Hepatocyte (in vitro differentiated cells): Measurements from ENCODE around the gene OPA1.

Source experiments
- CTCF ChIP-seq: fragments of 200-600 bp; sonication (generic); IDR thresholded peaks from 2 replicates; pipeline ENCODE4 v1.5.1; 2016; ENCODE audit warnings: antibody characterized with exemption, mild to moderate bottlenecking; ENCODE audit not compliant: poor library complexity
- EZH2 ChIP-seq: fragments of 200-600 bp; sonication (generic); IDR thresholded peaks from 2 replicates; pipeline ENCODE4 v1.6.1; 2016; ENCODE audit warnings: antibody characterized with exemption, mild to moderate bottlenecking, borderline replicate concordance
- EZH2phosphoT487 ChIP-seq: fragments of 200-600 bp; sonication (generic); IDR thresholded peaks from one replicate; pipeline ENCODE4 v1.6.1; 2018; ENCODE audit warnings: antibody characterized with exemption, mild to moderate bottlenecking, low read depth, moderate library complexity; ENCODE audit not compliant: unreplicated experiment, severe bottlenecking

DNA sequence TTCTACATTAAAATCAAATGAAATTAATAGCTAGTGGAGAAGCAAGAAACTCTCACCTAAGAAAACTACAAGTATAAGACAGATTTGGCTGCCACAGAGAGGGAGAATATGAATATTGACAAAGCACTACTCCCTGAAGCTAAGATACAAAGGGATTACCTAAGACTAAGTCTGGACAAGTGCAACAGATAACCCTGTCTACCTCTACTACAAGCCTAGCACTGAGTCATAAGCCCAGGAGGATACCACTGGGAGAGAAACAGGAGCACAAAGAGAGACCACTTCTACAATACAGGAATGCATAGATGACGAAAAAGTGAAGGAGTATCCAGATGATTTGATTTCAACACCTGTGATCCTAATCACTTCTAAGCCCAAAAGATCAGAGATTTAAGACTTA lies 48.7 kb upstream of the OPA1 start:
- TF ChIP-seq EZH2phosphoT487: no peak
- TF ChIP-seq CTCF: no peak
- TF ChIP-seq EZH2: no peak
